GM12874 (cell line): ENCODE measurements around the gene SLF1.

Source experiments
- CTCF ChIP-seq: IDR thresholded peaks from 2 replicates; pipeline ENCODE4 v1.5.1; 2011; ENCODE audit warnings: low read depth, mild to moderate bottlenecking, control low read depth, low read length, moderate library complexity; ENCODE audit not compliant: insufficient read depth

The SLF1 gene

GRCh38 chr5:94689908-94690307, 71.4 kb downstream of the SLF1 start:
- no peak for TF ChIP-seq CTCF

- TF ChIP-seq CTCF: no peak
Measured at GRCh38 chr5:94690778-94691177, 72.3 kb downstream of the SLF1 start.

GRCh38 chr5:94691291-94691690, 72.8 kb downstream of the SLF1 start:
- TF ChIP-seq CTCF: no peak

GRCh38 chr5:94691949-94692348, 73.5 kb downstream of the SLF1 start:
- TF ChIP-seq CTCF: no peak

GRCh38 chr5:94692581-94692980, 74.1 kb downstream of the SLF1 start:
- no peak for TF ChIP-seq CTCF

GRCh38 chr5:94693043-94693822, 74.8 kb downstream of the SLF1 start:
- no peak for TF ChIP-seq CTCF

- no peak for TF ChIP-seq CTCF
Measured at GRCh38 chr5:94693845-94694370, 75.4 kb downstream of the SLF1 start.
